Measurements from ENCODE around the gene CYB561A3.

The CYB561A3 gene

GRCh38 chr11:61357233-61357893 is 4.3 kb downstream of the CYB561A3 start:
- Mint-ChIP-seq H3K36me3 (peaks cover 9% of the 10 kb centered on the region), H3K27ac (no peak overlapping the region), H3K9me3 (ENCODE audit: low read depth) (no peaks in the 10 kb centered on the region), H3K4me1 (ENCODE audit: low read depth) (peaks cover 24% of the 10 kb centered on the region), H3K27me3 (no peaks in the 10 kb centered on the region), H3K4me3 (no peak overlapping the region)

GRCh38 chr11:61356706-61357105 is 5.0 kb downstream of the CYB561A3 start:
- peaks cover 9% of the 10 kb centered on the region for H3K36me3 Mint-ChIP-seq

GRCh38 chr11:61354208-61354607 is 7.5 kb downstream of the CYB561A3 start:
- Mint-ChIP-seq H3K4me3 (no peak overlapping the region), H3K27ac (no peak overlapping the region), H3K9me3 (ENCODE audit: low read depth) (no peaks in the 10 kb centered on the region), H3K4me1 (ENCODE audit: low read depth) (peaks cover 8% of the 10 kb centered on the region), H3K27me3 (no peaks in the 10 kb centered on the region), H3K36me3 (peaks cover 11% of the 10 kb centered on the region)

More at GRCh38 chr11:61356706-61357105, 5.0 kb downstream of the CYB561A3 start:
- H3K4me3 Mint-ChIP-seq = no peak overlapping the region
- peaks cover 22% of the 10 kb centered on the region for H3K4me1 Mint-ChIP-seq (ENCODE audit: low read depth)
- H3K27ac Mint-ChIP-seq = peak overlapping the region; percentile 54
- no peaks in the 10 kb centered on the region for H3K27me3 Mint-ChIP-seq
- no peaks in the 10 kb centered on the region for H3K9me3 Mint-ChIP-seq (ENCODE audit: low read depth)

DNA sequence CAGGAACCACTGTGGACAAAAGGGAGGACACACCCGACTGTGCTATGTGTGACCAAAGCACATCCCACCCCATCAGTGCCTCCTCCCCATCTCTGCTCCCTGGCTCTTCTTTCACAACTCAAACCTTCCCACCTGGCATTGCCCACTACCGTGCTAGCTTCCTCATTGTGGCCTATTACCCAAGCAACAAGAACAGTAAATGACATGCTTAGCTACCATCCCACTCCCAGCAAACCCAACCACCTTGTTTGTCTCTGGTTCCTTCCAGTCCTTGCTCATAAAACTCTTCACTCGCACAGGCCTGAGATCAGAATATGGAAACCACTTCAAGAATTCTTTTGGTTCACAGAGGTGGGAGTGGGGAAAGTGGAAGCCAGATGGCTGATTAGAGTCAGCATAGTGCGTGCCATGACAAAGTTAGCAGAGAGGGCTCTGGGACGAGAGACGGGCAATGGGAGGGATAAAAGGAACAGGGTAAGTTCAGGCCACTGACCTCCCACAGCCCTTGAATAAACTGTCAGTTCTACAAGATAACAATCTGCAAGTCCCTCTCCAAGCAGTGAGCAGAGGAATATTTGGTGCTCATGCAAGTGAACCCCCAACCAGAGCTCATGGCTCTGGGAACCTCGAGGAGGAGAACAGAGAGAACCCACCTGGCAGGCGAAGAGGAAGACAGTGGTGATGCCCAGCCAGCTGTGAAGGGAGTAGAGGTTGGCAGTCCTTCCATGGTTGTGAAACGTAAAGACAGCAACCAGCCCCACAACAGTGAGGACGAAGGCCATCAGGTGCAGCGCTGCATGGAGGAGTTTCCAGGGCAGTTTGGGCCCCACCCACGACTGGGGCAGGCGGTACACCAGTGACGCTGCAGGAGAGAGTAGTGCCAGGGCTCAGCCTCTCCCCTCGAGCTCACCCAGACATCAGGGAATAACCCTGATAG is 8.3 kb downstream of the CYB561A3 start:
- Mint-ChIP-seq H3K27ac (no peak overlapping the region), H3K4me1 (ENCODE audit: low read depth) (peaks cover 6% of the 10 kb centered on the region), H3K4me3 (no peak overlapping the region), H3K27me3 (no peaks in the 10 kb centered on the region), H3K9me3 (ENCODE audit: low read depth) (no peaks in the 10 kb centered on the region), H3K36me3 (peaks cover 11% of the 10 kb centered on the region)

DNA sequence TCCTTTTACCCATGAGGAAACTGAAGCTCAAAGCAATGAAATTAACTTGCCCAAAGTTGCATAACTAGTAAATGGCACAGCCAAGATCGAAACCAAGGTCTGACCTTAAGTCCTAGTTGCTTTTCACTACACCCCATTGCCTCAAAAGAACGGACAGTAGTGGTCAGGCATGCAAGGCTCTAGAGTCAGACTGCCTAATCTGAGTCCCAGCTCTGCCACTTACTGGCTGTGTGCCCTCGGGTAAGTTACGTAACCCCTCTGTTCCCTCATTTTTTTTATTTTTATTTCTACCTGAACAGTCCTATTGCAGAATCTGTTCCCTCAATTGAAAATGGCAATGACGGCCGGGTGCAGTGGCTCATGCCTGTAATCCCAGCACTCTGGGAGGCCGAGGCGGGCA is 9.6 kb downstream of the CYB561A3 start:
- Mint-ChIP-seq H3K27ac (no peak overlapping the region), H3K36me3 (peaks cover 11% of the 10 kb centered on the region), H3K27me3 (no peaks in the 10 kb centered on the region), H3K4me3 (no peak overlapping the region), H3K4me1 (ENCODE audit: low read depth) (peaks cover 1% of the 10 kb centered on the region), H3K9me3 (ENCODE audit: low read depth) (no peaks in the 10 kb centered on the region)

DNA sequence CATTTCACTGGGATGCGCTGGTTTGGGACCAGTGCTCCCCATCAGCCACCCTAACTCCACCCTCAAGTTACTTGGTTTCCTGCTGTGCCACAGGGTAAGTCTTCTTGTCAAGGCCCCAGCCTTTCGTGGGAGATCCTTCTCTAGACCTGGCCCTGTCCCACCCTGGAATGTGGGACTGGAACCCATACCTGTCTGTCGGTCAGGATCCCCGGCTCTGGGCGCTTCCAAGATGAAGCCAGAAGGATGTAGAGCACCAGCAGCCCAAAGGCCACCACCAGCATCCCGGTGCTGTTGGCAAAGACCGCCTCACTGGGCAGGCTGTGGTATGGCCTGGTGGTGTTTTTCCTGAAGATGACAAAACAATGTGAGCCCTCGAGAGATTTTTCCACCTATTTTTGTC is 10.9 kb downstream of the CYB561A3 start:
- peaks cover 11% of the 10 kb centered on the region for H3K36me3 Mint-ChIP-seq

DNA sequence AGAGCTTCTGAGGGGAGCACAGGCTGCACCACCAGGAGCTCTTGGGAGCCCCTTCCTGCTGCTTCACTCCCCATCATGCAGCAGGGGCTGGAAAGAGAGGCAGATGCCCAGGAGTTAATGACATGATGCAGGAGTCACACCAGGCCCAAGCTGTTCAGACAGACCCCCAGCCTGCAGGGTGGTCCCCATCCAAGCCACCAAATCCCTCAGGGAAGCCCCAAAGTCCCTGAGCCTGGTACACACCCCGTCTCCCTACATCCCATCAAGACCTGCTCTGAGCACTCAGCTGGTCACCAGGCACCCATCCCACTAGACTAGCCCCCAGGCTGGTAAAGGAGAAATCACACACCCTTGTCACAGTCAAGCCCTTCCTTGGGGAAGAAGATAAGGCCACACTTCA is 11.3 kb downstream of the CYB561A3 start:
- H3K36me3 Mint-ChIP-seq = peaks cover 11% of the 10 kb centered on the region
- H3K4me3 Mint-ChIP-seq = no peak overlapping the region
- no peaks in the 10 kb centered on the region for H3K27me3 Mint-ChIP-seq
- no peaks in the 10 kb centered on the region for H3K4me1 Mint-ChIP-seq (ENCODE audit: low read depth)
- H3K9me3 Mint-ChIP-seq (ENCODE audit: low read depth) = no peaks in the 10 kb centered on the region
- no peak overlapping the region for H3K27ac Mint-ChIP-seq

More for the DNA sequence above, 10.9 kb downstream of the CYB561A3 start:
- Mint-ChIP-seq H3K27me3 (no peaks in the 10 kb centered on the region), H3K4me3 (no peak overlapping the region), H3K9me3 (ENCODE audit: low read depth) (no peaks in the 10 kb centered on the region), H3K27ac (no peak overlapping the region), H3K4me1 (ENCODE audit: low read depth) (no peaks in the 10 kb centered on the region)

GRCh38 chr11:61349916-61350315 is 11.8 kb downstream of the CYB561A3 start:
- no peak overlapping the region for H3K4me3 Mint-ChIP-seq
- no peaks in the 10 kb centered on the region for H3K27me3 Mint-ChIP-seq
- H3K9me3 Mint-ChIP-seq (ENCODE audit: low read depth) = no peaks in the 10 kb centered on the region
- peaks cover 11% of the 10 kb centered on the region for H3K36me3 Mint-ChIP-seq
- no peak overlapping the region for H3K27ac Mint-ChIP-seq
- H3K4me1 Mint-ChIP-seq (ENCODE audit: low read depth) = no peaks in the 10 kb centered on the region

DNA sequence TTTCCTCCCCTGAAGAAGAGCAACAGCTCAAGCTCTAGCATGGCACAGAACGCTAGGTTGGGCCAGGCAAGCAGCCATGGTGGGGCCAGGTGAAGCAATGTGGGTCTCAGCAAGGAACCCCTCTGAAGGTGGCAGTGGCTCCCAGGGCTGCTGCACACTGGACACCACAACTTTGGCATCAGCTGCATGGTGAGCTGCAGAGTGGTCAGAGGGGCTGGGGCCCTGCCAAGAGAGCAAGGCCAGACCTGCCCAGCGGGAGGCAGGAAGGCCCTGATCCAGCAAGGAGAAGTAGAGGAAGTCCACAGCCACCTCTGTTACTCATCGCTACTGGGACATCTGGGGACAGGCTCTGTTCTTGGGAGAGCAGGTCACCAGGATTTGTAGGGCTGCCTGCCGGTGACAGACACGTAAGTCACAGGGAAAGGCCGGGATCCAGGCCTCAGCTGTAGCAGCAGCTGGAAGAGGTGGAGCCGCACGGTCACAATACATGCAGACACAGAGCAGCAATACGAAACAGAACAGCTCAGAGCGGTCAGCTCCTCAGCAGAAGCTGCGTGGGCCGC is 12.4 kb downstream of the CYB561A3 start:
- Mint-ChIP-seq H3K9me3 (ENCODE audit: low read depth) (no peaks in the 10 kb centered on the region), H3K27ac (no peak overlapping the region), H3K4me3 (no peak overlapping the region), H3K36me3 (peaks cover 11% of the 10 kb centered on the region), H3K27me3 (no peaks in the 10 kb centered on the region), H3K4me1 (ENCODE audit: low read depth) (no peaks in the 10 kb centered on the region)

DNA sequence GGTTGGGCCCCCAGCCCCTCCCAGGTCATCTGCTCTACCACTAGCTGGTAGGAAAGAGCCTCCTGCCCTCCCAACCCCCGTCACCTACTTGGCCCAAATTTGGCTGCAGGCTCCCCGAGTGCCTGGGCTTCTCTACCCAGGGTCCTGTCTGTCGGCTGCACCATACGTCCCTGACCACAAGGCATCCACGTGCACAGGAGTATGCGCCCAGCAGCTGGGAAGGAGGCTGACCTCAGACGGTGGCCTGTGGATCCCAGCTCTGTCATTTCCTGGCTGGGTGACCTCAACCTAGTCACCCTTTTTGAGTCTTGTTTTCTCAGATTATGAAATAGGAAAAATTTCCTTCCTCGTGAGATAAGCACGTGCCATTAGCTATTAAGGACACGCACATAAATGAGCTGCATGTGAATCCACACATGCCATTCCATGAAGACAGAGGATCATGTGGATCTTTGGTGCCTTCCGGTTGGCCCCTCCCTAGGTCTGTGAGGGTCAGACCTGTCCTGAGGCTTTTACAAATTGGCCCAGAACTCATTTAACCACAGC is 13.7 kb downstream of the CYB561A3 start:
- Mint-ChIP-seq H3K4me1 (ENCODE audit: low read depth) (no peaks in the 10 kb centered on the region), H3K9me3 (ENCODE audit: low read depth) (no peaks in the 10 kb centered on the region), H3K4me3 (no peak overlapping the region), H3K27ac (no peak overlapping the region), H3K36me3 (peaks cover 5% of the 10 kb centered on the region), H3K27me3 (no peaks in the 10 kb centered on the region)

- Mint-ChIP-seq H3K9me3 (ENCODE audit: low read depth) (no peaks in the 10 kb centered on the region), H3K4me3 (no peak overlapping the region), H3K27me3 (no peaks in the 10 kb centered on the region), H3K4me1 (ENCODE audit: low read depth) (no peaks in the 10 kb centered on the region), H3K27ac (no peak overlapping the region), H3K36me3 (peaks cover 3% of the 10 kb centered on the region)
These were observed 15.5 kb downstream of the CYB561A3 start for GRCh38 chr11:61345954-61346843.

DNA sequence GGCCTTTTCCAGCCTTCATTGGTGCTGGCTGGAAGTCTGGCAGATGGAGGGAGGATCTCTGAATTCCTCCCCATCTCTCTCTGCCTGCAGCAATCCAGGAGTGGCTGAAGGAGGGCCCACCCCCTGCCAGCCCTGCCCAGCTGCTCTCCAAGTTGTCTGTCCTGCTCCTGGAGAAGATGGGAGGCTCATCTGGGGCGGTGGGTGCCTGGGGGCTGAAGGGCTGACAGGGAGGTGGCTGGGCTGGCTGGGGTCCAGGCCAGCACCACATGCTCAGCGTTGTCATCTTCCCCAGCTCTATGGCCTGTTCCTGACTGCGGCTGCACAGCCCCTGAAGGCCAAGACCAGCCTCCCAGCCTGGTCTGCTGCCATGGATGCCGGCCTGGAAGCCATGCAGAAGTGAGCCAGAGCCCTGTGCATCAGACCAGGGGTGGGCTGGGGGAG is 16.5 kb downstream of the CYB561A3 start:
- Mint-ChIP-seq H3K27me3 (no peaks in the 10 kb centered on the region), H3K27ac (no peak overlapping the region)

GRCh38 chr11:61343792-61344745 is 17.6 kb downstream of the CYB561A3 start:
- H3K36me3 Mint-ChIP-seq = peaks cover 6% of the 10 kb centered on the region
- no peaks in the 10 kb centered on the region for H3K9me3 Mint-ChIP-seq (ENCODE audit: low read depth)
- no peak overlapping the region for H3K4me3 Mint-ChIP-seq
- H3K27ac Mint-ChIP-seq = no peak overlapping the region
- no peaks in the 10 kb centered on the region for H3K27me3 Mint-ChIP-seq
- no peaks in the 10 kb centered on the region for H3K4me1 Mint-ChIP-seq (ENCODE audit: low read depth)

More for the DNA sequence above, 16.5 kb downstream of the CYB561A3 start:
- H3K4me3 Mint-ChIP-seq = no peak overlapping the region
- H3K36me3 Mint-ChIP-seq = peaks cover 3% of the 10 kb centered on the region
- no peaks in the 10 kb centered on the region for H3K4me1 Mint-ChIP-seq (ENCODE audit: low read depth)
- no peaks in the 10 kb centered on the region for H3K9me3 Mint-ChIP-seq (ENCODE audit: low read depth)

Measured in activated naive CD8-positive, alpha-beta T cell (primary cell).